ENCODE results near the gene AZGP1. TPM values are rescaled to one million over a fixed set of nuclear protein-coding genes. Genes with fewer than 3 reads are reported as not detected.
"Not testable (repeated sequence)": the region's sequence is repeated elsewhere in the genome, so short reads cannot be mapped to it uniquely, and the experiment has no call there.

AZGP1 gene
- total RNA-seq = under 1 TPM in 1 of 2 donors, not detected in 1; 0.43 TPM

DNA sequence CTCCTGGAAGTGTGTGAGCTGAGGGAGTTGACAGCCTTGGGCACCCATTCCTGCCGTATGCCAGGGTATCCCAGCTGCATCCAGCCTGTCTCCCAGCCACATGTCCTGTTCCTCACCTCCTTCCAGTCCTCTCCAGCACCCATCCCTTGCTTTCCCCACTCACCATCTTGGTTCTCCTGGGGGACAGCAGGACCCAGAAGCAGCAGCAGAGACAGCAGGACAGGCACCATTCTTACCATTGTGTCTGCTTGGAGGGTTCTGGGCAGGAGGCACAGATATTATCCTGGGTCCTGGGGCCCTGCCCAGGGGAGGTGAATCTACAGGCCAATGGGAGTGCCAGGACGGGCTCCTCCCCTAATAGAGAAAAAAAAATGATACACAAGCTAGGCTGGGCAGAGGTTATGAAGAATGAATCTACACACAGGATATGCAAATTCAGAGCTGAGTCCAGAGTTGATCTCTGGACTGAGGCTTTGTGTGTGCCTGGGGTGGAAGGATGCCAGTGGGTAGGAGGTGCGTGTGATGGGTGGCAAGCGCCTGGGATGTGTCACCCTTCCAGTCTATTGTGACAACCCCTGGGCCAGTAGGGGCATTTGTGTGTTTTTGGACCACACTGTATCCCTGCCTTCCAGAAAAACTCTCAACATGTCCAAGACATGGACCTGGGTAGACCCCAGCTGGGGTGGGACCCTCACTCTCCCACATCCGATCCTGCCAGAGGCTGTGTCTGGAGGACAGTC lies at the start of gene AZGP1:
AZGP1 (minus strand) TSS at position 250 of the 740 bp plus-strand sequence; CDS start at position 239, 11 bp downstream.
- Mint-ChIP-seq H3K27ac (no peak within 1 kb of the TSS), H3K9me3 (no peaks in the 10 kb centered on the region), H3K36me3 (no peaks in the 10 kb centered on the region)
- ATAC-seq = no peak
- DNase-seq (ENCODE audit: low spot score in 2 of 2) = no peak

DNA sequence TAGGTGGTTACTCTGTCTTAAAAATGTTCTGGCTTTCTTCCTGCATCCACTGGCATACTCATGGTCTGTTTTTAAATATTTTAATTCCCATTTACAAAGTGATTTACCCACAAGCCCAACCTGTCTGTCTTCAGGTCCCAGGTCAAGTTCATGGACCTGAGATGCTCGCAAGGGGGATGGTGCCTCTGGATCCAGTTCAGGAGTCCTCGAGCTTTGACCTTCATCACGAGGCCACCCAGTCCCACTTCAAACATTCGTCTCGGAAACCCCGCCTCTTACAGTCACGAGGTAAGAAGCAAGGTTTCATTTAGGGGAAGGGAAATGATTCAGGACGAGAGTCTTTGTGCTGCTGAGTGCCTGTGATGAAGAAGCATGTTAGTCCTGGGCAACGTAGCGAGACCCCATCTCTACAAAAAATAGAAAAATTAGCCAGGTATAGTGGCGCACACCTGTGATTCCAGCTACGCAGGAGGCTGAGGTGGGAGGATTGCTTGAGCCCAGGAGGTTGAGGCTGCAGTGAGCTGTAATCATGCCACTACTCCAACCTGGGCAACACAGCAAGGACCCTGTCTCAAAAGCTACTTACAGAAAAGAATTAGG lies 48.3 kb upstream of the AZGP1 start:
- peak overlapping the region; percentile 59 to 92 for H3K27ac Mint-ChIP-seq

DNA sequence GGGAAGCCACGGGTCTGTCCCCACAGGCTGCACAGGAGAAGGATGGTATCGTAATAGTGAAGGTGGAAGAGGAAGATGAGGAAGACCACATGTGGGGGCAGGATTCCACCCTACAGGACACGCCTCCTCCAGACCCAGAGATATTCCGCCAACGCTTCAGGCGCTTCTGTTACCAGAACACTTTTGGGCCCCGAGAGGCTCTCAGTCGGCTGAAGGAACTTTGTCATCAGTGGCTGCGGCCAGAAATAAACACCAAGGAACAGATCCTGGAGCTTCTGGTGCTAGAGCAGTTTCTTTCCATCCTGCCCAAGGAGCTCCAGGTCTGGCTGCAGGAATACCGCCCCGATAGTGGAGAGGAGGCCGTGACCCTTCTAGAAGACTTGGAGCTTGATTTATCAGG lies 47.7 kb upstream of the AZGP1 start:
- DNase-seq (ENCODE audit: low spot score in 2 of 2) (no peak), ATAC-seq (no peak)
- Mint-ChIP-seq H3K9me3 (no peaks in the 10 kb centered on the region), H3K36me3 (peaks cover 17 to 60% of the 10 kb centered on the region in 2 donors), H3K27ac (peak overlapping the region; percentile 59 to 92)

More for the DNA sequence above, 48.3 kb upstream of the AZGP1 start:
- H3K9me3 Mint-ChIP-seq = no peaks in the 10 kb centered on the region
- ATAC-seq (no peak), DNase-seq (ENCODE audit: low spot score in 2 of 2) (no peak)
- peaks cover 17 to 56% of the 10 kb centered on the region in 2 donors for H3K36me3 Mint-ChIP-seq

DNA sequence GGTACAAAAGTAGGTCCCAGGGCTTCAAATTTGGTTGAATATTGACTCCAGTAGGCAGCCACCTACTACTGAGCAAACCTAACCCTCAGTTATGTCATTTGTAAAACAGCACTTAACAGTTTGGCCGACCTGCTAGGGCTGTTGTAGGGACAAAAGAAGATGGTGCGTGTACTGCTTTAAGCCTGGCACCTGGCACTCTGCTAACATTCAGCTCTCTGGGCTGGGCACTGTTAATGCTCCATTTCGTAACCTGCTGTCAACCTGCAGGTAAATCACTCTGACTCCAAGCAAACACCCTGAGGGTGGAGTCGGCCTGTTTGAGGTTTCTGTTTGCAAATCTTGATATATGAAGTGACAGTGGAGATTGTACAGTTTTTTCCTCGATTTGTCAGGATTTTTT lies 46.8 kb upstream of the AZGP1 start:
- DNase-seq (ENCODE audit: low spot score in 2 of 2) (no peak), ATAC-seq (no peak)
- H3K36me3 Mint-ChIP-seq = peaks cover 17 to 68% of the 10 kb centered on the region in 2 donors
- no peaks in the 10 kb centered on the region for H3K9me3 Mint-ChIP-seq
- H3K27ac Mint-ChIP-seq = peak overlapping the region in 1 of 2 donors; percentile 31

DNA sequence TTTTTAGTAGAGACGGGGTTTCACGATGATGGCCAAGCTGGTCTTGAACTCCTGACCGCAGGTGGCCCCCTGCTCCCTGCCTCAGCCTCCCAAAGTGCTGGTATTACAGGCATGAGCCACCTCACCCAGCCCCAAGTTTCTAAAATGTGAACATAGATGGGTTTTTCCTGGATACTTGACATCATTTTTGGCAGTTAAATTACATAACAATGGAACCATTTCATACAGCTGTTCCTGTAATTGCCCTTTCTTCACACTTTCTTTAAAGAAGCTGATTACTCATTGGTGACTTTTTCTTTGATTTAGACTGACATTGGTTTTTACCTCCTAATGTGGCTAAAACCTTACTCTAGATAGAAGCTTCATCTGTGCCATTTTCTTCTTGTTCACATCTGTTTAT lies 45.5 kb upstream of the AZGP1 start:
- Mint-ChIP-seq H3K36me3 (peaks cover 21 to 71% of the 10 kb centered on the region in 2 donors), H3K27ac (peak overlapping the region; percentile 31 to 90), H3K9me3 (no peaks in the 10 kb centered on the region)
- no peak for DNase-seq (ENCODE audit: low spot score in 2 of 2)
- ATAC-seq = peak; percentile 65 to 70

DNA sequence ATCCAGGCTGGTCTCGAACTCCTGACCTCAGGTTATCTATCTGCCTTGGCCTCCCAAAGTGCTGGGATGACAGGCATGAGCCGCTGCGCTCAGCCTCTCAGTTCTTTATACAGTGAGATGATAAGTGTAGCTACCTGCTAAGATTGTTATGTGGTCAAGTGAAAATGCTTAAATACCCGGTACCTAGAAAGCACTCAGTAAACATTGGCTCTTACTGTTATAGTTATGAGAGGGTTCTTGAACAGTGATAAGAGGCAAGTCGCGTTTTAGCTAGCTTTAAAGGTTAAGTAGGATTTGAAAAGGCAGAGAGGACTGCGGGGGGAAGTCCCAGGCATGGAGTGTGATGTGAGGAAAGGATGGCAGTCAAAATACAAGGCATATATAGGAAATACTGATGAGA lies 44.1 kb upstream of the AZGP1 start:
- Mint-ChIP-seq H3K9me3 (no peaks in the 10 kb centered on the region), H3K27ac (peak overlapping the region; percentile 31), H3K36me3 (peaks cover 26 to 63% of the 10 kb centered on the region in 2 donors)
- DNase-seq (ENCODE audit: low spot score in 2 of 2) (no peak), ATAC-seq (peak; percentile 35 to 43)

DNA sequence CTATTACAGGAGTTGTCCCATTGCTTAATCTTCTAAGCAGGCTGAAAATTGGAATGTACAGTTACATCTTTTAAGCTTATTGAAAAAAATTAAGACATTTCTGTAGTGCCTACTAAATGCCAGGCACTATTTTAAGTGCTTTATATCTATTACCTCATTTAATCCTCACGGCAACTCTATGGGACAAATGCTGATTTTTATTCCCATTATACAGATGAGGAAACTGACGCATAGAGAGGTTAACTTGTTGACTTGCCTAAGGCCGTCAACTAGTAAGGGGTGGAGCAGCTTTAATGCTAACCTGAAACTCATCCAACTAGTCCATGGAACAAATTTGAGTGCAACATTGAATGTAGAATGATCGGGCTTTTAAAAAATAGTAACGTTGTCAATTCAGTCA lies 42.0 kb upstream of the AZGP1 start:
- no peak overlapping the region for H3K27ac Mint-ChIP-seq
- DNase-seq (ENCODE audit: low spot score in 2 of 2) = no peak
- ATAC-seq = no peak
- H3K9me3 Mint-ChIP-seq = no peaks in the 10 kb centered on the region
- H3K36me3 Mint-ChIP-seq = peaks cover 14 to 47% of the 10 kb centered on the region in 2 donors

DNA sequence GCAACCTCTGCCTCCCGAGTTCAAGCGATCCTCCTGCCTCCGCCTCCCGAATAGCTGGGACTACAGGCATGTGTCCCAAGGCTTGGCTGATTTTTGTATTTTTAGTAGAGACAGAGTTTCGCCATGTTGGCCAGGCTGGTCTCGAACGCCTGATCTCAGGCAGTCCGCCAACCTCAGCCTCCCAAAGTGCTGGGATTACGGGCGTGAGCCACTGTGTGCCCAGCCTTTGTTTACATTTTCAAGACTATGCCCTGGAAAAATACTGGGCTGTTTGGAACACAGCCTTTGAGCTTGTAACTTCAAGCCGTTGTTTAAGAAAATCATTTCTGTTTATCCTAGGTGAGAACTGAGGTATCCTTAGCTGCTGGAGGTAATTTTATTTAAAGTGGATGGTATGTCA lies 41.5 kb upstream of the AZGP1 start:
- ATAC-seq (no peak), DNase-seq (ENCODE audit: low spot score in 2 of 2) (no peak)
- Mint-ChIP-seq H3K9me3 (no peaks in the 10 kb centered on the region), H3K36me3 (peaks cover 10 to 41% of the 10 kb centered on the region in 2 donors), H3K27ac (no peak overlapping the region)

DNA sequence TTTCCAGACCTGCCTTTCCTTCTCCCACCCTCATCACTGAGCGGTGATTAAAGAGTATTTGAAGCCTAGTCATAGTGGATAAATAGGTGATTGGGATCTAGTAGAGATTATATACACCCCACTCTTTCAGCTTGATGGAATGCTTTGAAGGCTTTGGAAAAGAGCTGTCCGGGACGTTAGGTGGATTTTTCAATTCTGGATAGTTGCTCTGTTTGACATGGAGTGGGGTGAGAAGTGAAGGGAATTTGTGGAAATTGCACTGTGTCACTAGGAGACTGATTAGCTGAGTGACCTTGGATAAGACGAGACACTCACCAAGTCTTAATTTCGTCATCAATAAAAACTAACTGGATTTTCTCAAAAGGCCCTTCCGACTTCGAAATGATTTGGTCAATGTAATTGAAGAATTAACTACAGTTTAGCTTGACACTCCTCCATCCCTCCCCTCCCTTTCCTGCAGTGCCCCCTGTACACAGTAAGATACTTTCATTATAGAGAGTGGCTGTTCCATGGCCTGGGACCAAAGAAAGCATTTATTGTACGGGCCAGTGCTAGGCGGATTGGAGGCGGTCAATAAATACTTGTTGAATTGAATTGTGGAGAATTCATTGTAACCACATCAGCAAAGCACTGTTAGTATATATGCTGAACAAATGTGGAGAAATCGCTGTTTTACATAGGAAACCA lies 40.5 kb upstream of the AZGP1 start:
- H3K36me3 Mint-ChIP-seq = peaks cover 10 to 34% of the 10 kb centered on the region in 2 donors
- ATAC-seq = no peak
- H3K27ac Mint-ChIP-seq = peak overlapping the region; percentile 97 to 98
- DNase-seq (ENCODE audit: low spot score in 2 of 2) = no peak
- no peaks in the 10 kb centered on the region for H3K9me3 Mint-ChIP-seq

DNA sequence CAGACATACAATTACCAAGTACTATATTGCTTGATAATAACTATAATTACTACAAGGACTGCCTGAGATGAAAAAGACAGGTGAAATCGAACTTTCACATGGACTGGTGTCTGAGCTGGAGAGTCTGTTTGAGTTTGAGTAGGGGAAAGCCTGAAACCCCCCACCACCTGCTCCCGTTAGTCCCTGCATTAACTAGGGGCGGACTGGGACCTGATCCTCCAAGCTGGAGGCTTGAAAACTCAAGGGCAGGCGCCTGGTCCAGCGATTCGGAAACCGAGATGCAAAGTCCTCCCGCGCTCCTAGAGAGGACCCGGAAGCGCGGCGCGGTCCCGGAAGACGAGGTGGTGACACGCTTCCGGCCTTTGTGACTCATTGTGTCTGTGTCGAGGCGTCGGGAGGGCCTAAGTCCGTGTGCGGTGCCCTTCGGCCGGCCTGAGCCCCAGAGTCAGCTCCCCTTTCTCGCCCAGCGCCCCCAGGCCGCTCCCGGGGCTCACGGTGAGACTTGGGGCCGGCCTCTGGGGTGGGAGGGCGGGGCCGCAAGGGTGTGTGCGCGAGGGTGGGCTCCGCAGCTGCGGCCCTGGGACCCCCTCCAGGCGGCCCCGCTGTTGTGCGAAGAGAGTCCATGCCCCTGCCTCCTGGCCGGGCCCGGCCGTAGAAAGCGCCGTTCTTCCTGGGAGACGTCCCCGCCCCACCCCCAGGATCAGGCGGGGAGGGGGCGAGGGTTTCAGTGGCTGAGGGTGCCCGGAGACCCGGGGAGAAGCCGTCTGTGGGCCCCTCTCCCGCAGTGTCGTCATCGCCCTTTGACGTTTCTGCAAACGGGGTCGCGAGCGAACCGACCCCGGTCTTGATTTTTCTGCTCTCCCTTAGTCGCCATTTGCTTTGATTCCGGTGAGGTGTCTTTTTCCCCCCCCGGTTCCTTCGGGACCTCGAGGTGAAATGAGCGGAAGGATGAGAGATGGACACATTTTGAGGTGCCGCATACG lies 39.7 kb upstream of the AZGP1 start, which contains the start of gene ZKSCAN1:
ZKSCAN1 (plus strand) TSS at position 365 of the 983 bp plus-strand sequence. CDS start 7,911 bp downstream, outside the sequence.
- Mint-ChIP-seq H3K9me3 (no peaks in the 10 kb centered on the region), H3K27ac (peak within 1 kb of the TSS; percentile 97 to 98), H3K36me3 (peaks cover 10 to 34% of the 10 kb centered on the region in 2 donors)
- ATAC-seq = peak; percentile 94 to 96
- peak; percentile 81 to 87 for DNase-seq (ENCODE audit: low spot score in 2 of 2)

DNA sequence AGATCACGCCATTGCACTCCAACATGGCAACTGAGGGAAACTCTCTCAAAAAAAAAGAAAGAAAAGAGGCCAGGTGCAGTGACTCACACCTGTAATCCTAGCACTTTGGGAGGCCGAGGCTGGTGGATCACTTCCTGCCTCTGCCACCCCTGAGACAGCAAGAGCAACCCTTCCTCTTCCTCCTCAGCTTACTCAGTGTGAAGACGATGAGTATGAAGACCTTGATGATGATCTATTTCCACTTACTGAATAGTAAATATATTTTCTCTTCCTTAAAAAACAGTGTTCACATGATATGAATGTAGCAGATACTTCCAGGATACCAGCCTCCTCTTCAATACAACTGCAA lies 37.5 kb upstream of the AZGP1 start:
- peak overlapping the region in 1 of 2 donors; percentile 74 for H3K27ac Mint-ChIP-seq
- H3K36me3 Mint-ChIP-seq = peaks cover 10 to 17% of the 10 kb centered on the region in 2 donors
- DNase-seq (ENCODE audit: low spot score in 2 of 2) = peak; percentile 25 to 69
- peak; percentile 74 to 76 for ATAC-seq
- no peaks in the 10 kb centered on the region for H3K9me3 Mint-ChIP-seq

DNA sequence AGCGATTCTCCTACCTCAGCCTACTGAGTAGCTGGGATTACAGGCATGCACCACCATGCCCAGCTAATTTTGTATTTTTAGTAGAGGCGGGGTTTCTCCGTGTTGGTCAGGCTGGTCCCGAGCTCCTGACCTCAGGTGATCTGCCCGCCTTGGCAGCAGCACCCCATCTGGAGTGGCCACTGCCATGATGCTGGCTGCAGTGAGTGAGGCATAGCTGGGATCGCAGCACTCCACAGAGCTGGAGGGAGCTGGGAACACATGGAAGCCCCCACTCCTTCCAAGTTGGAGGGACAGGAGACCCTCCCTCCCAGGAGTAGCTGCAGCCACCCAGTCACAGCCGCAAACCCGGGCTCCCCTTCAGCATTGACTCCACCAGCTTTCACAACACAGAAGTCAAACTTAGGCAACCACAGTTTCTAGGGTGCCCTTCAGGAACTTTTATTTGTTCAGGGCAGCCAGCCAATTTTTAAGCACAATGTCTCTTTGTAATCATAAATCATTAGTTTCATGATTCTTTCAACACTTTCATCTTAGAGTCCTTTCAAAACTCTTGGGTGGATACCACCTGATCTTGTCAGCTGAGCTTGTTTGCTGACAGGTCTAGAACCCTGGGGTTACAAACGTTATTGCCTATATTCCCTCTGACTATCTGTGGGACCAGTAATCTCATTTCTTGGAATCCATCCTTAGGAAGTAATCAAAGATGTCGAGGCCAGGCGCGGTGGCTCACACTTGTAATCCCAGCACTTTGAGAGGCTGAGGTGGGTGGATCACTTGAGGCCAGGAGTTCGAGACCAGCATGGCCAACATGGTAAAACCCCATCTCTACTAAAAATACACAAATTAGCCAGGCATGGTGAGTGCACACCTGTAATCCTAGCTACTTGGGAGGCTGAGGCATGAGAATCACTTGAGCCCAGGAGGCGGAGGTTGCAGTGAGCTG lies 36.8 kb upstream of the AZGP1 start:
- peak overlapping the region in 1 of 2 donors; percentile 33 for H3K27ac Mint-ChIP-seq
- not testable (repeated sequence) for DNase-seq (ENCODE audit: low spot score in 2 of 2); H3K9me3 Mint-ChIP-seq; ATAC-seq
- H3K36me3 Mint-ChIP-seq = peaks cover 10 to 11% of the 10 kb centered on the region in 2 donors

DNA sequence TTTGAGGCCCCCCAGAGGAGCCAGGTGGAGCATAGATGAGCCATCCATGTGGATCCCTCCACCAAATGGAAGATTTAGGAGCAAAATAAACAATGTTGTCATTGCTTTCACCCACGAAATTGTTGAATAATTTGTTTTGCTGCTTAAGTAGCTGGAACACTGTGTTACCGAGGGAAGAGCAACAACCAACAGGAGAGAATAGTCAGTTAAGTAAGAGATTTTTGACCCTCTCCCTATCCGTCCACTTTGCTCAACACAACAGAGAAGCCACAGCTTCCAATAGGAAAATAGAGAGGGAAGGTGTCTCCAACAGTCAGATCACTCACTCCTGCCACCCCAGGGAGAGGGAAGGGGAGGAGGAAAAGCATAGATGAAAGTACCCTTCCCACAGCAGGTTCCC lies 35.7 kb upstream of the AZGP1 start:
- no peak for ATAC-seq
- no peak for DNase-seq (ENCODE audit: low spot score in 2 of 2)
- no peaks in the 10 kb centered on the region for H3K9me3 Mint-ChIP-seq
- peak overlapping the region in 1 of 2 donors; percentile 23 for H3K27ac Mint-ChIP-seq
- peaks cover 8% of the 10 kb centered on the region in 2 donors for H3K36me3 Mint-ChIP-seq

DNA sequence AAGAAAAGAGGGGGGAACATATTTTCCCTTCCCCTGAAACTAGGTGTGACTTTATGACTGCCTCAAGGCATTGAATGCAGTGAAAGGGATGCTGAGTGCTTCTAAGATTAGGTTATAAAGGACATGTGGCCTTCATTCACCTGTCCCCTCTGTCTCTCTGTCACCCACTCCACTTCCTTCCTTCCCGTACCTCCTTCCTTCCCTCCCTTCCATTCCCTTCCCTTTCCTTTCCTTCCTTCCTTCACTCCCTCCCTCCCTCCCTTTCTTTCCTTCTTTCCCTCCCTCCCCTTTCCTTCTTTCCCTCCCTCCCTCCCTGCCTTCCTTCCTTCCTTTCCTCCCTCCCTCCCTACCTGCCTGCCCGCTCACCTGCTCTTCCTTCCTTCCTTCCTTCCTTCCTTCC lies 35.1 kb upstream of the AZGP1 start:
- DNase-seq (ENCODE audit: low spot score in 2 of 2) (no peak), ATAC-seq (no peak)
- Mint-ChIP-seq H3K27ac (peak overlapping the region in 1 of 2 donors; percentile 23), H3K36me3 (peaks cover 1 to 2% of the 10 kb centered on the region in 2 donors), H3K9me3 (no peaks in the 10 kb centered on the region)

DNA sequence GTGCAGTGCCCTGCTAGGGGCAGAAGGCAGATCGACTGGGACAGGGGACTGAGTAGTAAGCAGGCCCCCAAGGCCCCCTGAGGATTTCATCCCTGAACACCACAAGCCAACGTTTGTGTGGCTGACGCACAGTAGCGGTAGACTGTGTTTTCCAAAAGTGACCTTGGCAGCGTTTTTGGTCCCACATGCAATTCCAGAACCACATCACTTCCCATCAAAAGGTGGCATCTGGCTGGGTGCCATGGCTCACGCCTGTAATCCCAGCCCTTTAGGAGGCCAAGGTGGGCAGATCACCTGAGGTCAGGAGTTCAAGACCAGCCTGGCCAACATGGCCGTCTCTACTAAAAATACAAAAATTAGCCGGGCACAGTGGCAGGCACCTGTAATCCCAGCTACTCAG lies 34.1 kb upstream of the AZGP1 start:
- not testable (repeated sequence) for H3K27ac Mint-ChIP-seq; ATAC-seq; H3K36me3 Mint-ChIP-seq; DNase-seq (ENCODE audit: low spot score in 2 of 2); H3K9me3 Mint-ChIP-seq
